22Rv1 (cell line): ENCODE measurements around the gene SCGB1C1.

ENCODE experiments used
- ZFX ChIP-seq: fragments of 450-650 bp; IDR thresholded peaks from 2 replicates; pipeline ENCODE4 v1.6.1; 2017; ENCODE audit warnings: antibody characterized with exemption, borderline replicate concordance
- TF ChIP-seq, protein P1 (sequence below): fragments of 450-650 bp; IDR thresholded peaks from 2 replicates; pipeline ENCODE4 v1.5.1; 2017; ENCODE audit warnings: mild to moderate bottlenecking

DNA sequence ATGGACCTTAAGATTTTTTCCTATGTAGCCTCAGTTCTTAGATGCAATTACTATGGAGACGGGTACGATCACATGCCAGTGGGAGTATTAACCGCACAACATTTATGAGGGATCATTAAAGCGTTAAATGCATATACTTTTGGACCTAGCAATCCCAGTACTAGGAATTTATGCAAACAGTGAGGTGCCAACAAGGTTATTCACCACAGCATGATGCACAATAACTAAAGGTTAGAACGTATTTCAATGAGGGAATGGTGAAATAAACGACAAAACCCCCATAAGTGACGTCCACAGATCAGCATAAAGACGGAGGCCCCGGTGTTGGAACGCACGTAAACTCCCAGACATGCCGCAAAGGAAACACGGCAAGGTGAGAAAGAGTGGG is 42.7 kb downstream of the SCGB1C1 start:
- TF ChIP-seq, protein P1, sequence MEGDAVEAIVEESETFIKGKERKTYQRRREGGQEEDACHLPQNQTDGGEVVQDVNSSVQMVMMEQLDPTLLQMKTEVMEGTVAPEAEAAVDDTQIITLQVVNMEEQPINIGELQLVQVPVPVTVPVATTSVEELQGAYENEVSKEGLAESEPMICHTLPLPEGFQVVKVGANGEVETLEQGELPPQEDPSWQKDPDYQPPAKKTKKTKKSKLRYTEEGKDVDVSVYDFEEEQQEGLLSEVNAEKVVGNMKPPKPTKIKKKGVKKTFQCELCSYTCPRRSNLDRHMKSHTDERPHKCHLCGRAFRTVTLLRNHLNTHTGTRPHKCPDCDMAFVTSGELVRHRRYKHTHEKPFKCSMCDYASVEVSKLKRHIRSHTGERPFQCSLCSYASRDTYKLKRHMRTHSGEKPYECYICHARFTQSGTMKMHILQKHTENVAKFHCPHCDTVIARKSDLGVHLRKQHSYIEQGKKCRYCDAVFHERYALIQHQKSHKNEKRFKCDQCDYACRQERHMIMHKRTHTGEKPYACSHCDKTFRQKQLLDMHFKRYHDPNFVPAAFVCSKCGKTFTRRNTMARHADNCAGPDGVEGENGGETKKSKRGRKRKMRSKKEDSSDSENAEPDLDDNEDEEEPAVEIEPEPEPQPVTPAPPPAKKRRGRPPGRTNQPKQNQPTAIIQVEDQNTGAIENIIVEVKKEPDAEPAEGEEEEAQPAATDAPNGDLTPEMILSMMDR: no peak
- TF ChIP-seq ZFX: no peak
